Measurements from ENCODE around the gene TMEM256. TPM values are rescaled to one million over a fixed set of nuclear protein-coding genes. Genes with fewer than 3 reads are reported as not detected.

TMEM256 gene
- total RNA-seq, 4 donors from 2014 or later: 31.1 to 66.6 (median 57.8) TPM

- WGBS, 2 donors (ENCODE audit: low coverage in 1 of 2): 93% methylated on average over 5 of the region's 10 CpGs; no CpG with 5 or more reads in 1 of the 2 donors
- TF ChIP-seq EP300 (IDR thresholded peaks at IDR 0.05) (no peak), POLR2A (IDR thresholded peaks at IDR 0.05) (no peak), CTCF (IDR thresholded peaks at IDR 0.05) (no peak), POLR2AphosphoS5 (IDR thresholded peaks at IDR 0.05) (no peak)
- peaks cover 24% of the 10 kb centered on the region for H3K27me3 ChIP-seq
- H3K36me3 ChIP-seq: no peaks in the 10 kb centered on the region
- H3K9me3 ChIP-seq: no peaks in the 10 kb centered on the region
- H3K27ac ChIP-seq: no peak overlapping the region
- no peak overlapping the region for H3K4me3 ChIP-seq
- peaks cover 0 to 2% (median 0%) of the 10 kb centered on the region in 3 donors for H3K4me1 ChIP-seq
- ATAC-seq: no peak
Observed at GRCh38 chr17:7429722-7430121, 25.8 kb upstream of the TMEM256 start.

GRCh38 chr17:7428557-7428956 is 24.7 kb upstream of the TMEM256 start, which contains the start of gene SPEM3:
TSS of gene SPEM3 (plus strand) at chr17:7428857. CDS start at chr17:7428903, 46 bp downstream.
- no peak for ATAC-seq
- 61 to 70% methylated on average over 2 to 3 of the region's 5 CpGs for WGBS, 2 donors (ENCODE audit: low coverage in 1 of 2)
- no peak within 1 kb of the TSS for H3K27ac ChIP-seq
- no peak within 1 kb of the TSS for H3K4me3 ChIP-seq
- TF ChIP-seq EP300 (IDR thresholded peaks at IDR 0.05): no peak
- no peak for TF ChIP-seq POLR2A (IDR thresholded peaks at IDR 0.05)
- TF ChIP-seq CTCF (IDR thresholded peaks at IDR 0.05): no peak
- no peaks in the 10 kb centered on the region for H3K4me1 ChIP-seq
- H3K27me3 ChIP-seq: peaks cover 12% of the 10 kb centered on the region
- no peaks in the 10 kb centered on the region for H3K9me3 ChIP-seq
- H3K36me3 ChIP-seq: no peaks in the 10 kb centered on the region

GRCh38 chr17:7427549-7427948 is 23.7 kb upstream of the TMEM256 start:
- no peaks in the 10 kb centered on the region for H3K36me3 ChIP-seq
- TF ChIP-seq POLR2A (IDR thresholded peaks at IDR 0.05) (no peak), CTCF (IDR thresholded peaks at IDR 0.05) (no peak), EP300 (IDR thresholded peaks at IDR 0.05) (no peak), POLR2AphosphoS5 (IDR thresholded peaks at IDR 0.05) (no peak)
- H3K27ac ChIP-seq: no peak overlapping the region
- no peaks in the 10 kb centered on the region for H3K9me3 ChIP-seq
- peaks cover 7% of the 10 kb centered on the region for H3K27me3 ChIP-seq
- H3K4me1 ChIP-seq: no peaks in the 10 kb centered on the region
- H3K4me3 ChIP-seq: no peak overlapping the region
- WGBS, 2 donors (ENCODE audit: low coverage in 1 of 2): 75 to 97% methylated on average over 3 to 6 of the region's 7 CpGs
- no peak for ATAC-seq

- no CpG with 5 or more reads among the region's 29 CpGs for WGBS, 2 donors (ENCODE audit: low coverage in 1 of 2)
- no peaks in the 10 kb centered on the region for H3K9me3 ChIP-seq
- TF ChIP-seq POLR2A (IDR thresholded peaks at IDR 0.05): no peak
- no peak for TF ChIP-seq POLR2AphosphoS5 (IDR thresholded peaks at IDR 0.05)
- no peak for TF ChIP-seq CTCF (IDR thresholded peaks at IDR 0.05)
- no peak for TF ChIP-seq EP300 (IDR thresholded peaks at IDR 0.05)
- H3K27ac ChIP-seq: no peak overlapping the region
- no peaks in the 10 kb centered on the region for H3K36me3 ChIP-seq
- H3K4me1 ChIP-seq: no peaks in the 10 kb centered on the region
- peaks cover 2% of the 10 kb centered on the region for H3K27me3 ChIP-seq
- ATAC-seq: no peak
- no peak overlapping the region for H3K4me3 ChIP-seq
Observed at GRCh38 chr17:7426896-7427489, 23.1 kb upstream of the TMEM256 start.

- no peaks in the 10 kb centered on the region for H3K27me3 ChIP-seq
- H3K9me3 ChIP-seq: no peaks in the 10 kb centered on the region
- TF ChIP-seq POLR2AphosphoS5 (IDR thresholded peaks at IDR 0.05): no peak
- TF ChIP-seq CTCF (IDR thresholded peaks at IDR 0.05): no peak
- TF ChIP-seq EP300 (IDR thresholded peaks at IDR 0.05): no peak
- TF ChIP-seq POLR2A (IDR thresholded peaks at IDR 0.05): no peak
- WGBS, 2 donors (ENCODE audit: low coverage in 1 of 2): 93 to 94% methylated on average over 16 to 17 of the region's 33 CpGs
- ATAC-seq: no peak
- no peak overlapping the region for H3K4me3 ChIP-seq
- no peaks in the 10 kb centered on the region for H3K36me3 ChIP-seq
- H3K27ac ChIP-seq: no peak overlapping the region
- no peaks in the 10 kb centered on the region for H3K4me1 ChIP-seq
Observed at GRCh38 chr17:7426203-7426863, 22.4 kb upstream of the TMEM256 start.
